ENCODE data around the gene CRELD1. TPM values are rescaled to one million over a fixed set of nuclear protein-coding genes. Genes with fewer than 3 reads are reported as not detected.
"Not testable (repeated sequence)": the region's sequence is repeated elsewhere in the genome, so short reads cannot be mapped to it uniquely, and the experiment has no call there.

Gene CRELD1
- total and polyA plus RNA-seq, 7 donors = 4.8 to 67.8 (median 33.7) TPM

- H3K27ac ChIP-seq = no peak overlapping the region
Measured at GRCh38 chr3:9899289-9899791, 34.3 kb upstream of the CRELD1 start.

DNA sequence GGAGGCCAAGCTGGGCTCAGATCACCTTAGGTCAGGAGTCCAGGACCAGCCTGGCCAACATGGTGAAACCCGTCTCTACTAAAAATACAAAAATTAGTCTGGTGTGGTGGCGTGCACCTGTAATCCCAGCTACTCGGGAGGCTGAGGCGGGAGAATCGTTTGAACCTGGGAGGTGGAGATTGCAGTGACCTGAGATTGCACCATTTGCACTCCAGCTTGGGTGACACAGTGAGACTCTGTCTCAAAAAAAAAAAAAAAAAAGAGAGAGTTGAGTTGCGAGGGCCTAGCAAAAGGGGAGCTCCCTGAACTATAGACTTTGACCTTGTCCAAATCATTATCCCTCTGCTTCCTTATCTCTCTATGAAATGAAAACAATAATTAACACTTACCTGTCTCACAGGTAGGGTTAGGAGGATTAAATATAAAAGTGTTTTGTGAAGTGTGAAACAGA lies 32.6 kb upstream of the CRELD1 start:
- H3K9me3 ChIP-seq; intact Hi-C loops (cut with DNase I); H3K36me3 ChIP-seq; H3K27ac ChIP-seq; H3K4me3 ChIP-seq; H3K27me3 ChIP-seq; DNase-seq: not testable (repeated sequence)
- WGBS, 2 donors = 29 to 72% methylated on average over 6 of the region's 6 CpGs
- H3K4me1 ChIP-seq = peaks cover 0 to 19% (median 15%) of the 10 kb centered on the region in 4 donors

More at GRCh38 chr3:9899289-9899791, 34.3 kb upstream of the CRELD1 start:
- Histone ChIP-seq H3K9me3 (no peaks in the 10 kb centered on the region), H3K4me3 (no peak overlapping the region), H3K27me3 (no peaks in the 10 kb centered on the region), H3K4me1 (peaks cover 0 to 19% (median 15%) of the 10 kb centered on the region in 4 donors), H3K36me3 (no peaks in the 10 kb centered on the region)
- intact Hi-C loops (cut with DNase I) = no loop called here
- 14 to 60% methylated on average over 3 of the region's 3 CpGs for WGBS, 2 donors
- TF ChIP-seq POLR2A (IDR thresholded peaks at IDR 0.05) (no peak), EP300 (IDR thresholded peaks at IDR 0.05) (no peak), POLR2AphosphoS5 (IDR thresholded peaks at IDR 0.05) (no peak)
- TF ChIP-seq, protein P1, sequence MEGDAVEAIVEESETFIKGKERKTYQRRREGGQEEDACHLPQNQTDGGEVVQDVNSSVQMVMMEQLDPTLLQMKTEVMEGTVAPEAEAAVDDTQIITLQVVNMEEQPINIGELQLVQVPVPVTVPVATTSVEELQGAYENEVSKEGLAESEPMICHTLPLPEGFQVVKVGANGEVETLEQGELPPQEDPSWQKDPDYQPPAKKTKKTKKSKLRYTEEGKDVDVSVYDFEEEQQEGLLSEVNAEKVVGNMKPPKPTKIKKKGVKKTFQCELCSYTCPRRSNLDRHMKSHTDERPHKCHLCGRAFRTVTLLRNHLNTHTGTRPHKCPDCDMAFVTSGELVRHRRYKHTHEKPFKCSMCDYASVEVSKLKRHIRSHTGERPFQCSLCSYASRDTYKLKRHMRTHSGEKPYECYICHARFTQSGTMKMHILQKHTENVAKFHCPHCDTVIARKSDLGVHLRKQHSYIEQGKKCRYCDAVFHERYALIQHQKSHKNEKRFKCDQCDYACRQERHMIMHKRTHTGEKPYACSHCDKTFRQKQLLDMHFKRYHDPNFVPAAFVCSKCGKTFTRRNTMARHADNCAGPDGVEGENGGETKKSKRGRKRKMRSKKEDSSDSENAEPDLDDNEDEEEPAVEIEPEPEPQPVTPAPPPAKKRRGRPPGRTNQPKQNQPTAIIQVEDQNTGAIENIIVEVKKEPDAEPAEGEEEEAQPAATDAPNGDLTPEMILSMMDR (IDR thresholded peaks at IDR 0.05) = no peak
- DNase-seq = no peak

- no peaks in the 10 kb centered on the region for H3K9me3 ChIP-seq
Measured at GRCh38 chr3:9901967-9902366, 31.7 kb upstream of the CRELD1 start.

GRCh38 chr3:9902372-9903237 lies 31.0 kb upstream of the CRELD1 start, which contains the start of gene IL17RE:
TSS of gene IL17RE (plus strand) at chr3:9902848. CDS start at chr3:9902933, 85 bp downstream.
- Histone ChIP-seq H3K27me3 (no peaks in the 10 kb centered on the region), H3K9me3 (no peaks in the 10 kb centered on the region), H3K36me3 (no peaks in the 10 kb centered on the region), H3K27ac (peak within 1 kb of the TSS in 1 of 4 donors; percentile 42), H3K4me3 (peak within 1 kb of the TSS in 3 of 4 donors; percentile 0 to 27 (median 8)), H3K4me1 (peaks cover 0 to 14% (median 13%) of the 10 kb centered on the region in 4 donors)
- intact Hi-C loops (cut with DNase I) = no loop called here
- no peak for TF ChIP-seq EP300 (IDR thresholded peaks at IDR 0.05)
- TF ChIP-seq POLR2A (IDR thresholded peaks at IDR 0.05) = peak in 1 of 2 donors; percentile 21
- no peak for DNase-seq
- WGBS, 2 donors = 10 to 51% methylated on average over 13 of the region's 13 CpGs

More at GRCh38 chr3:9901967-9902366, 31.7 kb upstream of the CRELD1 start:
- Histone ChIP-seq H3K27me3 (no peaks in the 10 kb centered on the region), H3K36me3 (no peaks in the 10 kb centered on the region), H3K27ac (no peak overlapping the region), H3K4me3 (no peak overlapping the region), H3K4me1 (peaks cover 0 to 19% (median 15%) of the 10 kb centered on the region in 4 donors)
- TF ChIP-seq, protein P1 (IDR thresholded peaks at IDR 0.05) = no peak
- TF ChIP-seq POLR2AphosphoS5 (IDR thresholded peaks at IDR 0.05) (no peak), POLR2A (IDR thresholded peaks at IDR 0.05) (no peak), EP300 (IDR thresholded peaks at IDR 0.05) (no peak)
- 39 to 42% methylated on average over 5 of the region's 5 CpGs for WGBS, 2 donors
- intact Hi-C loops (cut with DNase I) = no loop called here
- no peak for DNase-seq

- TF ChIP-seq POLR2AphosphoS5 (IDR thresholded peaks at IDR 0.05) (no peak), POLR2A (IDR thresholded peaks at IDR 0.05) (no peak), EP300 (IDR thresholded peaks at IDR 0.05) (no peak)
- TF ChIP-seq, protein P1 (IDR thresholded peaks at IDR 0.05) = no peak
- H3K36me3 ChIP-seq = no peaks in the 10 kb centered on the region
- peak overlapping the region in 2 of 4 donors; percentile 8 to 27 for H3K4me3 ChIP-seq
- no peak for DNase-seq
- H3K27me3 ChIP-seq = no peaks in the 10 kb centered on the region
- intact Hi-C loops (cut with DNase I) = no loop called here
- H3K9me3 ChIP-seq = no peaks in the 10 kb centered on the region
- peak overlapping the region in 1 of 4 donors; percentile 42 for H3K27ac ChIP-seq
- peaks cover 0 to 8% (median 7%) of the 10 kb centered on the region in 4 donors for H3K4me1 ChIP-seq
- 6 to 34% methylated on average over 4 of the region's 4 CpGs for WGBS, 2 donors
Measured at GRCh38 chr3:9903238-9903624, 30.4 kb upstream of the CRELD1 start.

Data from sigmoid colon (tissue), 7 donors.